ENCODE results near the gene CNNM1. TPM values are rescaled to one million over a fixed set of nuclear protein-coding genes. Genes with fewer than 3 reads are reported as not detected.

The CNNM1 gene
- total RNA-seq: 1 to 10 TPM in 1 of 2 donors, under 1 TPM in 1; 0.61 to 1.0 TPM

DNA sequence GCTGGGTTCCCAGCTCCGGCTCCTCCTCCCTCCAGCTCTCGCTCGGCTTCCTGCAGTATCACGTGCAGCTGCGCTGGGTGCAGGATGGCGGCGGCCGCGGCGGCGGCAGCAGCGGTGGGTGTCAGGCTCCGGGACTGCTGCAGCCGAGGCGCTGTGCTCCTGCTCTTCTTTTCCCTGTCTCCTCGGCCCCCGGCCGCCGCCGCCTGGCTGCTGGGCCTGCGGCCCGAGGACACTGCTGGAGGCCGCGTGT lies at the start of gene CNNM1:
Gene CNNM1, plus strand, starts transcription at position 53 of the 250 bp plus-strand sequence. Its CDS starts 32 bp downstream, at position 85.
- no peak within 1 kb of the TSS for H3K27ac Mint-ChIP-seq
- H3K27me3 Mint-ChIP-seq: peaks cover 33% of the 10 kb centered on the region
- H3K4me1 Mint-ChIP-seq: peaks cover 6% of the 10 kb centered on the region
- peak within 1 kb of the TSS; percentile 65 for H3K4me3 Mint-ChIP-seq
- peaks cover 8% of the 10 kb centered on the region for H3K36me3 Mint-ChIP-seq (ENCODE audit: low read depth)
- H3K9me3 Mint-ChIP-seq: no peaks in the 10 kb centered on the region
- peak; percentile 64 for ATAC-seq (replicated peaks)

DNA sequence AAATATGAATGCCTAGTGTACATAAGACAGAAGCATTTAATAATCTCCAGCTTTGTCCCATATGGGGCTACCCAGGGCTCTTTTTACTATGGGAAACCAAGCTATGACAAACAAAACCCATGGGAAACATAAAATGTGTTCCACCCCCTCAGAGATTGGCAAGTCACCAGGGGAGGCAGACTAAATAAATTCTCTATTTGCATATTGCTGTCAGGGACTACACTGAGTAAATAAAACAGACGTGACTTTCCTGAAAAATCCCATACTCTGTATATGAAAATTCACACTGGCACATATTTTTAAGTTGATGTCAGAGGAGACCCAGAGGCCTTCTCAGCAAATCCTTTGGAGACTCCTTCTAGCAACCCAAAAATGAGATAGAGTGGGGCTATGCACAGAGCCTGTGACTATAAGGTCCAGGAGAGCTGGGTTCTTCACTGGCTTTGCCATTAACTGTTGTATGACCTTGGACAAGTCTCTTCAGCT lies 49.5 kb upstream of the CNNM1 start:
- Mint-ChIP-seq H3K27ac (no peak overlapping the region), H3K4me1 (no peaks in the 10 kb centered on the region), H3K9me3 (peaks cover 4% of the 10 kb centered on the region), H3K36me3 (ENCODE audit: low read depth) (no peaks in the 10 kb centered on the region), H3K4me3 (no peak overlapping the region), H3K27me3 (peaks cover 22% of the 10 kb centered on the region)
- ATAC-seq (replicated peaks): no peak

DNA sequence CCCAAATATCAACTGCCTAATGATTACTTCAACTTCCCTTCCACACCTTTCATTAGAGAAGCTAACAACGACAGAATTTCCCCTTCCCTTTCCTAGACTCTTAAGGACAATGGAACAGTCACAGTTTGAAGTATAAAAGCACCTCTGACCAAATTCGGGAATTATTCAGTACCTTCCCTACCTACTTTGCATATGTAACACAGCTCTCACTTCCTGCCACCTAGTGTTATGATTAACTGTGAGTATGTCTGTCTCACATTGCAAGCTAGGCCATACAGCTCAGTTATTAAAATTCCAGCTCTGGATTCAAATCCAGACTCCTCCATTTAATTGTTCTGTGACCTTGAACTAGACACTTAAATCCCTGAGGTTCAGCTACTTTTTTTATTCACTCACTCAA lies 48.7 kb upstream of the CNNM1 start:
- Mint-ChIP-seq H3K9me3 (peaks cover 4% of the 10 kb centered on the region), H3K4me1 (no peaks in the 10 kb centered on the region)
- ATAC-seq (replicated peaks): peak; percentile 52

DNA sequence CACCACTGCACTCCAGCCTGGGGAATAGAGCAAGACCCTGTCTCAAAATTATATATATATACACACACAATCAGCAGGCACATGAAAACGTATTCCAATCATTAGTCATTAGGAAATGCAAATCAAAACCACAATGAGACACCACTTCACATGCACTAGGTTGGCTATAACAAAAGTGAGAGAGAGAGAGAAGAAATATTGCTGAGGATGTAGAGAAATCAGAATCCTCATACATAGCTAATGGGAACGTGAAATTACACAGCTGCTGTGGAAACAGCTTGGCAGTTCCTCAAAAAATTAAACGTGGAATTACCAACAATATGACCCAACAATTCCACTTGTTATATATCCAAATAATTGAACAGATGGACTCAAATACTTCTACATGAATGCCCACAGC lies 43.3 kb upstream of the CNNM1 start:
- Mint-ChIP-seq H3K9me3 (peaks cover 4% of the 10 kb centered on the region), H3K36me3 (ENCODE audit: low read depth) (no peaks in the 10 kb centered on the region), H3K4me3 (no peak overlapping the region), H3K4me1 (no peaks in the 10 kb centered on the region), H3K27me3 (peaks cover 13% of the 10 kb centered on the region), H3K27ac (no peak overlapping the region)
- no peak for ATAC-seq (replicated peaks)

More for the DNA sequence above, 48.7 kb upstream of the CNNM1 start:
- no peaks in the 10 kb centered on the region for H3K36me3 Mint-ChIP-seq (ENCODE audit: low read depth)
- peaks cover 18% of the 10 kb centered on the region for H3K27me3 Mint-ChIP-seq
- no peak overlapping the region for H3K27ac Mint-ChIP-seq
- no peak overlapping the region for H3K4me3 Mint-ChIP-seq

DNA sequence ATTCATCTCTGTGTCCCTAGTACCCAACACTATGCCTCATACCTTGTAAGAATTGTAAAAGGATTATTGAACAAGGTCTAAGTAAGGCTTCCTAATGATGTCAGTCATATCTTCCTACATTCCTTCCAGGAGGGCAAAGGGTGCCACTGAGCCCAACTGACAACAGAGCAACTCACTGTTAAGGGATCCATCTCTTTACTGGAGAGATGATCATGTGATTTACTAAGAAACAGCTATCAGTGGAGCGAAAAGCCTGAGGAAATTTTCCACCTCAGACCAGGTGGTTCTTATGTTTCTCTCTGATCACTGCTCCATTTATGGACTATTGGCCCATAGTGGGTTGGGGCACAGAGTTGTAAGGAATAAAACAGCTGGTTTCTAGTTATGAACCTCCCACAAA lies 38.9 kb upstream of the CNNM1 start:
- H3K9me3 Mint-ChIP-seq: no peaks in the 10 kb centered on the region
- H3K4me1 Mint-ChIP-seq: no peaks in the 10 kb centered on the region
- H3K27ac Mint-ChIP-seq: no peak overlapping the region
- no peak for ATAC-seq (replicated peaks)
- H3K36me3 Mint-ChIP-seq (ENCODE audit: low read depth): no peaks in the 10 kb centered on the region
- H3K4me3 Mint-ChIP-seq: no peak overlapping the region
- H3K27me3 Mint-ChIP-seq: peaks cover 8% of the 10 kb centered on the region

DNA sequence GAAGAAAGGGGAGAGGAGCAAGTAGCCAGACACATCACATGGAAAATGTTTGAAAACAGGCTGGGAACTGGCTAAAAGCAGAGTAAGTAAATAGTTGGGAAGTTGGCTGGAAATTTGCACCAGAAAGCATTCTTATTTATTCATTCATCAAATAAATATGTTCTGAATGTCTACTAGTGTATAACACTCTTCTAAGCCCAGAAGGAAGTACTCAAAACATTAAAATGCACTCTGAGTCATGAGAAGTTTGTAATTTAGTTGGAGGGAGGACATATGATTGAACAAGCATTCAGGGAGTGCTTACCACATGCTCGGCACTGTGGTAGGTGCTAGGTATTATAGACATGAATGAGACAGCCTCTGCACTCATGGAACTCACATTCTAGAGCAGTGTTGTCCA lies 37.0 kb upstream of the CNNM1 start:
- no peak overlapping the region for H3K27ac Mint-ChIP-seq
- no peaks in the 10 kb centered on the region for H3K4me1 Mint-ChIP-seq
- H3K27me3 Mint-ChIP-seq: peaks cover under 1% of the 10 kb centered on the region
- H3K36me3 Mint-ChIP-seq (ENCODE audit: low read depth): no peaks in the 10 kb centered on the region
- no peak overlapping the region for H3K4me3 Mint-ChIP-seq
- ATAC-seq (replicated peaks): no peak
- H3K9me3 Mint-ChIP-seq: no peaks in the 10 kb centered on the region

DNA sequence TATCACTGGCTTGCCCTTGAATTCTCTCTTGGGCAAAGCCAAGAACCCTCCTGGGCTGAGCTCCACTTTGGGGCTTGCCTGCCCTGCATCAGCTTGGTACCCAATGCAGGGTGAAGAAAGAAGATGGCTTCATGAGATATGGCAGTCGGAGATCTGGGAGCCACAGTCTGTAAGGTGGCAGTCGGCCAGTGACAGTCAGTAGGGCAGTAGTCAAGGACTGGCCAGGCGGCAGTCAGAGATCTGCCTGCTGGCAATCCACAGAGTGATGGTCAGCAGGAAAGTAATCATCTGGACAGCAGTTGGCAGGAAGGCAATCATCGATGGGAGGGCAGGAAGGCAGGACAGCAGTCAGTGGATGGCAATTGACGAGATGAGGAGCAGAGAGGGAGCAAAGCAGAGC lies 32.6 kb upstream of the CNNM1 start:
- H3K36me3 Mint-ChIP-seq (ENCODE audit: low read depth): no peaks in the 10 kb centered on the region
- H3K9me3 Mint-ChIP-seq: no peaks in the 10 kb centered on the region
- ATAC-seq (replicated peaks): no peak
- peaks cover 4% of the 10 kb centered on the region for H3K27me3 Mint-ChIP-seq
- H3K27ac Mint-ChIP-seq: no peak overlapping the region
- no peaks in the 10 kb centered on the region for H3K4me1 Mint-ChIP-seq
- H3K4me3 Mint-ChIP-seq: no peak overlapping the region

DNA sequence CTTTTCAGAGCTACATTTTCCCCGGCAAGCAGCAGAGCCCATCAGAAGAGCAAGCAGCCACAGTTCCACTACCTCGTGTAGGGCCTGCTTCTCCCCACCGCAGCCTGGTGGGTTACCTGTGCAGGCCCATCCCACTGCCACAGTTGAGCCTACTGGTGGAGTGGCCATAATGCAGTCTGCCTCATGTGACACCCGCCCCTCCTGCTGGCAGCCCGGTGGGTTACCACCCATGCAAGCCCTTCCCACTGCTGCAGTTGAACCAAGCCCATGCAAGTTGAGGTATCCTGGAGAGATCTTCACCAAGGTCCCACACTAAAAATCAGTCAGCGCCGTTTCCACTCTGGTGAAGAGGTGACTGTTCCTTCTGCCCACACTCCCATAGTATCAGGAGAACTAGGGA lies 32.1 kb upstream of the CNNM1 start:
- H3K4me3 Mint-ChIP-seq: no peak overlapping the region
- no peak for ATAC-seq (replicated peaks)
- H3K4me1 Mint-ChIP-seq: no peaks in the 10 kb centered on the region
- H3K9me3 Mint-ChIP-seq: no peaks in the 10 kb centered on the region
- peaks cover 4% of the 10 kb centered on the region for H3K27me3 Mint-ChIP-seq
- H3K36me3 Mint-ChIP-seq (ENCODE audit: low read depth): no peaks in the 10 kb centered on the region
- no peak overlapping the region for H3K27ac Mint-ChIP-seq

DNA sequence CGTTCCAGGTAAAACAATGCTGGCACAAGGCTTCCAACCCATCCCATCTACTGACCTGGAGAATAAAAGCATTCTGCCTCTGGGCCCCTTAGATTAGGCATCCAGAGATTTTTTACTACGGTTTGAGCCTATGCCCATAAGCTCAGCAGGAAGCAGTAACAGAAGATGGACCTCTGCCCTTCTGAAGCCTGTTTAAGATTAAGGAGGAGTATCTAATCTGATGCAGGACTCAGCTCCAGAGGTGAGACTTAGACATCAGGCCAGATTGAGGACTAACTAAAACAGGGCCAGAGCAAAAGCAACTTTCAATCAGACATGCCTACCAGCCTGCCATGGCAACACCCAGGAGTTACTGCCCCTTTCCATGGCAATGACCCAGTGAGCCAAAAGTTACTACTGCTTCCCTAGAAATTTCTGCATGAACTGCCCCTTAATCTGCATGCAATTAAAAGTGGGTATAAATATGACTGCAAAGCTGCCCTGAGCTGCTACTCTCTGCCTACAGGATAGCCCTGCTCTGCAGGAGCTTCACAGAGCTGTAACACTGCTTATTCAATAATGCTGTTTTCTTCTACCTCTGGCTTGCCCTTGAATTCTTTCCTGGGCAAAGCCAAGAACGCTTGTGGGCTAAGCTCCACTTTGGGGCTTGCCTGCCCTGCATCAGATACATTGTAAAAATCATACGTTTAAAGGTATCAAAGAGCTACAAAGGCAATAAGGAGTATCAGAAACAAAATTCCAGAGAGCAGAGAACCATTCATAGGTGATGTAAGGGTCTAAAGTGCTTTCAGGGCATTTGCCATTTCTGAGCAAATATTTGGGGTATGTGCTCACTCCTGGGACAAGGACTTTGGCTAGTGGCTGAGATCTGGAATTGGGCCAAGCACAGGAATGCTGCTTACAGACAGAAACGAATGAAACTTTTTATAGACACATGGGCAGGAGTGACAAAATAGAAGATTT lies 25.0 kb upstream of the CNNM1 start:
- Mint-ChIP-seq H3K27me3 (peaks cover 17% of the 10 kb centered on the region), H3K27ac (no peak overlapping the region), H3K9me3 (no peaks in the 10 kb centered on the region), H3K4me3 (no peak overlapping the region), H3K4me1 (no peaks in the 10 kb centered on the region), H3K36me3 (ENCODE audit: low read depth) (no peaks in the 10 kb centered on the region)
- ATAC-seq (replicated peaks): no peak

DNA sequence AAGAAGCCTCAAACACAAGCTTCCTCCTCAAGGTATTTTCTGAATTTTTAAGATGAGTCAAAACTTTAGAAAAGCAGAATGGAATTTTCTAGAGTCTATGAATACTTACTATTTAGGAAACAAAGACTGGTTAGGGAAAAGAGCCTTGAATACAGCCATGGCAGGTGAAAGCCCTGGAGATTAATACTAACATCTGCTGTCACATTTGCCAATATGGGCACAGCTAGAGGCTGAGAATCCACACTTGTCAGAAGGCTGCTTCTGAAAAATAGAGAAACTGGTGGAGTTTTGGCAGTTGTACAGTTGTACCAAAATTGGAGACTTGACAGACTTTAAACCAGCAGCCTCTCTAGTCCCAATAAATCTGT lies 24.3 kb upstream of the CNNM1 start:
- ATAC-seq (replicated peaks): no peak
- H3K4me3 Mint-ChIP-seq: no peak overlapping the region
- H3K9me3 Mint-ChIP-seq: no peaks in the 10 kb centered on the region
- H3K4me1 Mint-ChIP-seq: no peaks in the 10 kb centered on the region
- H3K27me3 Mint-ChIP-seq: peaks cover 13% of the 10 kb centered on the region
- H3K27ac Mint-ChIP-seq: no peak overlapping the region
- H3K36me3 Mint-ChIP-seq (ENCODE audit: low read depth): no peaks in the 10 kb centered on the region

DNA sequence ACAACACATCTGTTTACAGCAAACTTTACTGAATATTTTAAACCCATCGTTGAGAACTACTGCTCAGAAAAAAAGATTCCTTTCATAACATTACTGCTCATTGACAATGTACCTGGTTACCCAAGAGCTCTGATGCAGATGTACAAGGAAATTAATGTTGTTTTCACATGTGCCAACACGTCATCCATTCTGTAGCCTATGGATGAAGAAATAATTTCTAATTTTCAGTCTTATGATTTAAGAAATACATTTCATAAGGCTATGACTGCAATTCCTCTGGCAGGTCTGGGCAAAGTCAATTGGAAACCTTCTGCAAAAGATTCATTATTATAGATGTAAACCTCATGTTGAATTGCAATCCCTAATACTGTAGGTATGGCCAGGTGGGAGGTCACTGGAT lies 16.7 kb upstream of the CNNM1 start:
- Mint-ChIP-seq H3K4me1 (no peaks in the 10 kb centered on the region), H3K36me3 (ENCODE audit: low read depth) (no peaks in the 10 kb centered on the region), H3K9me3 (no peaks in the 10 kb centered on the region), H3K4me3 (no peak overlapping the region), H3K27ac (no peak overlapping the region), H3K27me3 (peaks cover 6% of the 10 kb centered on the region)
- ATAC-seq (replicated peaks): no peak

DNA sequence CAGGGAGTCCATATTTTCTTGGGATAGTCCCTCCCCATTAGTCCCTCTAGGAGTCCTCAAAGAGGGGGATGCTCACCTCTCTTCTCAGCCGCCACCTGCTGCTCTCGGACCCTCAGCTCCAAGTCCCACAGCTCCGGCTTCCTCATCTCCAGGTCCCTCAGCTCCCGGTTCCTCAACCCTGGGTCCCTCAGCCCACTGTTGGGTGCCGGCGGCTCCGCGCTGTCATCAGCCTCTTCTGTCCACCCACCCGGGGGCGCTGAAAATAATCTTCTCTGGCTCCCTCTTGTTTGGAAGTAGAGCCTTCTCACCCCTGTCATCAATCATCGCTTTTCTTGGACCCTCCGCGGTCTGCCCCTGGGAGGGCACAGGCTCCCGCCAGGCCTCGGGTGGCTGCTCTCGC lies 13.3 kb upstream of the CNNM1 start:
- Mint-ChIP-seq H3K36me3 (ENCODE audit: low read depth) (no peaks in the 10 kb centered on the region), H3K27me3 (peaks cover 17% of the 10 kb centered on the region), H3K9me3 (no peaks in the 10 kb centered on the region), H3K27ac (no peak overlapping the region), H3K4me3 (no peak overlapping the region), H3K4me1 (no peaks in the 10 kb centered on the region)
- ATAC-seq (replicated peaks): no peak

DNA sequence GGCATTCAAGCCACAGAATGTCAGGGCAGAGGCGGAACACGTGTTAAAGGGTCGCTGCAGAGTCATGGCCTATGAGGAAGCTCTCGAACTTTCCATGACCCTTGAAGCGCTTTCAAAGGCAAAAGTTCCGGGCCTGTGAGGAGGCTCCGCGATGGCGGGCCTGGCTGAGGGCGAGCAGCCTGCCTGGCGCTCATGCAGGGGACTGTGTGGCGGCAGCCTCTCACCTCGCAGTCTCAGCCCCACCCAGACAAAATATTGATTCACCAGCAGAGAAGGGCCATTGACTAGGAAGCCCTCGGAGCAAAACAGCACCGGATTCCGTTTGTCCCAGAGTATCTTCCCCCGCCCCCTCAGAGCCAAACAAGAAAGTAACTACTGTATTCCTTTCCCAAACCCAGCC lies 12.8 kb upstream of the CNNM1 start:
- H3K4me3 Mint-ChIP-seq: no peak overlapping the region
- no peaks in the 10 kb centered on the region for H3K36me3 Mint-ChIP-seq (ENCODE audit: low read depth)
- H3K27me3 Mint-ChIP-seq: peaks cover 18% of the 10 kb centered on the region
- no peak overlapping the region for H3K27ac Mint-ChIP-seq
- H3K4me1 Mint-ChIP-seq: no peaks in the 10 kb centered on the region
- ATAC-seq (replicated peaks): no peak
- no peaks in the 10 kb centered on the region for H3K9me3 Mint-ChIP-seq

DNA sequence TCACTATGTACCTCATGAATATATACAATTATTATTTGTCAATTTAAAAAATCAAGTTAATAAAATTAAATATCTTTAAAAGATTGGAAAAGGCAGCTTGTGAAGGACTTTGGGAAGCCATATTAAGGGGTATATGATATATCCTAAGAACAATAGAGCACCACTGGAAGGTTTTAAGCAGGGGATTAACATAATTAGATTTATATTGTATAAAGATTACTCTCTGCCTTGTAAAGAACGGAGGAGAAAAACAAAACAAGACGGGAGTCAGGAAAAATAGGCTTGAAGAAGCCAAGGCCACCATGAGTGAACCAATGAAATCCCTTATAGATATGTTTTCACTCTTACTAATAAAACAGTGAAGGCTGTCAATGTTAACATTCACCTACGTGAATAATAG lies 11.1 kb upstream of the CNNM1 start:
- Mint-ChIP-seq H3K4me1 (no peaks in the 10 kb centered on the region), H3K9me3 (no peaks in the 10 kb centered on the region)

DNA sequence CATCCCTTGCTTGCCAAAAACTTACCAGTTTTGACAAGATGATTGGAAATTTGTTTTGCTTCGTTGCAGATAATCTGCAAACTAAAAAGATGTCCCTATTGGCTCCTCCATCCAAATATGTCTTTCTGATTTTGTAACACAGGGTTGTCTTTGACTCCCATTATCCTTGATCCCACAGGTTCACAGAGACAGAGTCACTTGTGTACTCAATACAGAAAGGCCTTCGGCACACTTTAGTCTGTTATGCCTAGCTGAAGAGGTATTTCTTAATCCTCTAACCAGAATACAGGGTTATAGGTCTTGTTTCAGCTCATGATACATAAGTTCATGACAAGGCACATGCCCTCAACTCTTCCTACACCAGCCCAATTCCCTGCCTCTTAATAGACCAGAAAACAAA lies 10.7 kb upstream of the CNNM1 start:
- H3K27ac Mint-ChIP-seq: no peak overlapping the region
- ATAC-seq (replicated peaks): no peak
- H3K4me1 Mint-ChIP-seq: no peaks in the 10 kb centered on the region
- no peak overlapping the region for H3K4me3 Mint-ChIP-seq
- no peaks in the 10 kb centered on the region for H3K36me3 Mint-ChIP-seq (ENCODE audit: low read depth)
- no peaks in the 10 kb centered on the region for H3K9me3 Mint-ChIP-seq
- H3K27me3 Mint-ChIP-seq: peaks cover 24% of the 10 kb centered on the region

More for the DNA sequence above, 11.1 kb upstream of the CNNM1 start:
- Mint-ChIP-seq H3K27me3 (peaks cover 21% of the 10 kb centered on the region), H3K4me3 (no peak overlapping the region), H3K27ac (no peak overlapping the region), H3K36me3 (ENCODE audit: low read depth) (no peaks in the 10 kb centered on the region)
- no peak for ATAC-seq (replicated peaks)

Measured in activated T-helper 17 cell treated with anti-CD3 and anti-CD28 coated beads, Interleukin-2, amount 50 U/mL, for 72 hours (primary cell).